NB4 (cell line): ENCODE results near the gene EGLN3.
"Not testable (repeated sequence)": the region's sequence is repeated elsewhere in the genome, so short reads cannot be mapped to it uniquely, and the experiment has no call there.

Source experiments
- DNase-seq: peaks from one replicate; pipeline ENCODE4 v3.0.0; 2010; ENCODE audit warnings: low read depth
- H3K4me3 ChIP-seq: one replicate; pipeline ENCODE4 v1.5.1; 2011; ENCODE audit warnings: mild to moderate bottlenecking, low read depth, low read length, moderate library complexity
- MYC ChIP-seq: IDR thresholded peaks from 2 replicates; pipeline ENCODE4 v1.6.1; 2011; ENCODE audit warnings: low read depth, low read length
- POLR2A ChIP-seq: IDR thresholded peaks from 2 replicates; pipeline ENCODE4 v1.6.1; 2011; ENCODE audit warnings: mild to moderate bottlenecking; ENCODE audit not compliant: insufficient read length; ENCODE audit errors: extremely low read depth
- TF ChIP-seq, protein P1 (sequence below): IDR thresholded peaks from one replicate; pipeline ENCODE4 v1.5.1; 2012; ENCODE audit warnings: low read depth, low read length
- TF ChIP-seq, protein P2 (sequence below): IDR thresholded peaks from 2 replicates; pipeline ENCODE4 v1.6.1; 2011; ENCODE audit warnings: low read depth, low read length

Gene EGLN3

DNA sequence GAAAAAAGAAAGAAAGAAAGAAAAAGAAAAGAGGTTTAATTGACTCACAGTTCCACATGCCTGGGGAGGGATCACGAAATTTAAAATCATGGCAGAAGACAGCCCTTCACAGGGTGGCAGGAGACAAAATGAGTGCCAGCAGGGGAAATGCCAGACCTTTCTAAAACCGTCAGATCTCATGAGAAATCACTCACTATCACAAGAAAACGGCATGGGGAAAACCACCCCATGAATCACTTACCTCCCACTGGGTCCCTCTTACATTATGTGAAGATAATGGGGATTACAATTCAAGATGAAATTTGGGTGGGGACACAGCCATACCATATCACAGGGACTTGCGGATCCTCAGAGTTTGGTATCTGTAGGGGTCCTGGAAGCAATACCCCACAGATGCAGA lies 16.3 kb upstream of the EGLN3 start:
- H3K4me3 ChIP-seq: no peak overlapping the region
- TF ChIP-seq, protein P1, sequence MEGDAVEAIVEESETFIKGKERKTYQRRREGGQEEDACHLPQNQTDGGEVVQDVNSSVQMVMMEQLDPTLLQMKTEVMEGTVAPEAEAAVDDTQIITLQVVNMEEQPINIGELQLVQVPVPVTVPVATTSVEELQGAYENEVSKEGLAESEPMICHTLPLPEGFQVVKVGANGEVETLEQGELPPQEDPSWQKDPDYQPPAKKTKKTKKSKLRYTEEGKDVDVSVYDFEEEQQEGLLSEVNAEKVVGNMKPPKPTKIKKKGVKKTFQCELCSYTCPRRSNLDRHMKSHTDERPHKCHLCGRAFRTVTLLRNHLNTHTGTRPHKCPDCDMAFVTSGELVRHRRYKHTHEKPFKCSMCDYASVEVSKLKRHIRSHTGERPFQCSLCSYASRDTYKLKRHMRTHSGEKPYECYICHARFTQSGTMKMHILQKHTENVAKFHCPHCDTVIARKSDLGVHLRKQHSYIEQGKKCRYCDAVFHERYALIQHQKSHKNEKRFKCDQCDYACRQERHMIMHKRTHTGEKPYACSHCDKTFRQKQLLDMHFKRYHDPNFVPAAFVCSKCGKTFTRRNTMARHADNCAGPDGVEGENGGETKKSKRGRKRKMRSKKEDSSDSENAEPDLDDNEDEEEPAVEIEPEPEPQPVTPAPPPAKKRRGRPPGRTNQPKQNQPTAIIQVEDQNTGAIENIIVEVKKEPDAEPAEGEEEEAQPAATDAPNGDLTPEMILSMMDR: no peak
- TF ChIP-seq, protein P2, sequence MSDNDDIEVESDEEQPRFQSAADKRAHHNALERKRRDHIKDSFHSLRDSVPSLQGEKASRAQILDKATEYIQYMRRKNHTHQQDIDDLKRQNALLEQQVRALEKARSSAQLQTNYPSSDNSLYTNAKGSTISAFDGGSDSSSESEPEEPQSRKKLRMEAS: no peak
- TF ChIP-seq POLR2A (no peak), MYC (no peak)
- DNase-seq: no peak

DNA sequence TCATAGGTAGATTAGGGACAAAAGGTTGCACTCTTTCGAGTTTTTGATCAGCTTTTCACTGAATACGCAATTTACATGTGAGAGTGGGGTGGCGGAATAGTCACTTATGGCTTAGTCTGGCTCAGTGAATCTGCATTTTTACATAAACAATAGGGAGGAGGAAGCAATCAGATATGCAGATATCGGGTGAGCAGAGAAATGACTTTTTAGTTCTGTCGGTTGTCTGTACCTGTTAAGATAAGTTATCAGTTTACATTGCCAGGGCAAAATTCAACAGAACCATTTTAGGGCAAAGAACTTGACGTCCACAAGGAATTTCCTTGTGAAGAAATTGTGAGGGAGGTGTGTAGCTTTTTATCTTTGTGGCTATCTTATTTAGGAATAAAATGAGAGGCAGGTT lies 15.4 kb upstream of the EGLN3 start:
- DNase-seq: no peak
- TF ChIP-seq, protein P2: no peak
- TF ChIP-seq MYC (no peak), POLR2A (no peak)
- TF ChIP-seq, protein P1: no peak
- no peak overlapping the region for H3K4me3 ChIP-seq

GRCh38 chr14:33964599-33965317 lies 13.9 kb upstream of the EGLN3 start:
- DNase-seq: no peak
- TF ChIP-seq, protein P2: no peak
- no peak overlapping the region for H3K4me3 ChIP-seq

DNA sequence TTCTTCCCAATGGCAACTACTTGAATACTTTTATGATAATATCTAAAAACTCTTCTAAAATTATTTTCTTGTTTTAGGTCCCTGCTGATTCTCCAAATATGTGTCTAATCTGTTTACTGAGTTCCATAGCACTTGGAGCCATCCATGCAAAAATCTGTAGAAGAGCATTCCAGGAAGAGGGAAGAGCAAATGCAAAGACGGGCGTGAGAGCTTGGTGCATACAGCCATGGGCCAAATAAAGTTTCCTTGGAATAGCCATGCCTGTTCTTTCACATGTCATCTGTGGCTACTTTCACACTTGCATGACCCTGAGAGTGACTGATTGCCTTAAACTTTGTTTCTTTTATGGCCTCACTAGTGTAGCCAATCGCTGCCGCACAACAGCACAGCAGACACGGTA lies 13.0 kb upstream of the EGLN3 start:
- TF ChIP-seq, protein P2: no peak
- TF ChIP-seq POLR2A: no peak
- TF ChIP-seq, protein P1: no peak
- TF ChIP-seq MYC: no peak
- DNase-seq: no peak
- H3K4me3 ChIP-seq: no peak overlapping the region

- H3K4me3 ChIP-seq: not testable (repeated sequence)
Measured at GRCh38 chr14:33962466-33962865, 11.6 kb upstream of the EGLN3 start.

GRCh38 chr14:33962016-33962415 lies 11.1 kb upstream of the EGLN3 start:
- H3K4me3 ChIP-seq: no peak overlapping the region
- no peak for DNase-seq
- no peak for TF ChIP-seq POLR2A
- no peak for TF ChIP-seq MYC
- TF ChIP-seq, protein P1: no peak
- TF ChIP-seq, protein P2: no peak

More at GRCh38 chr14:33962466-33962865, 11.6 kb upstream of the EGLN3 start:
- DNase-seq: not testable (repeated sequence)
